GM19395 (cell line): ENCODE data around the gene CHST15.
"Not testable (repeated sequence)": the region's sequence is repeated elsewhere in the genome, so short reads cannot be mapped to it uniquely, and the experiment has no call there.

Source experiments
- ATAC-seq: cut with Tn5 transposase; IDR thresholded peaks from one replicate; pipeline ENCODE4 v1.9.1; 2021; ENCODE audit warnings: mild to moderate bottlenecking, moderate library complexity; ENCODE audit not compliant: unreplicated experiment

CHST15 gene

GRCh38 chr10:124047427-124048152, 45.8 kb downstream of the CHST15 start:
- no peak for ATAC-seq

DNA sequence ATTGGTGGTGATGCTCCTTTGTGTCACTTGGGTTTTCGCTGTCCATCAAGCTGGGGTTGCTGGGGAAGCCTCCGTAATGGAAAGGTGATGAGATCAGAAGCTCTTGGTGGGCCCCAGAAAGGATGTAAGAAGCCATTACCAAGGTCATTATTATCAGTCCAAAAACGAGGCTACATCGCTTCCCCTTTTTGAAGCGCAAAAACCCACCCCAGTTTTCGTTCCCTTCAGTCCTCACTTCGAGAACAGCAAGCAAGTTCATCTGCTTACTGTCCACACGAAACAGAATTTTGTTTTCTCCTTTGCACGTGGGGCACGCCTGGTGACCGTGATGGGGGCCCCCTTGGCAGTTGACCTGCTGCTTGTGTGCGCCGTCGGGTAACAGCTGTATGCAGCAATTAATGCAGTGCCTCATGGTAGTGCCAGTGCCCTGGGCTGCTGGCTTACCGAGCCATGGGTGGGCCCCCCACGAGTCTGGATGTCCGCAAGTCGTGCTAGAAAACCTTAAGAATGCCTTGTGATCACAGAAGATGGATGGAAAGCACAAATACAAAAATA, 47.5 kb downstream of the CHST15 start:
- ATAC-seq, result no peak

DNA sequence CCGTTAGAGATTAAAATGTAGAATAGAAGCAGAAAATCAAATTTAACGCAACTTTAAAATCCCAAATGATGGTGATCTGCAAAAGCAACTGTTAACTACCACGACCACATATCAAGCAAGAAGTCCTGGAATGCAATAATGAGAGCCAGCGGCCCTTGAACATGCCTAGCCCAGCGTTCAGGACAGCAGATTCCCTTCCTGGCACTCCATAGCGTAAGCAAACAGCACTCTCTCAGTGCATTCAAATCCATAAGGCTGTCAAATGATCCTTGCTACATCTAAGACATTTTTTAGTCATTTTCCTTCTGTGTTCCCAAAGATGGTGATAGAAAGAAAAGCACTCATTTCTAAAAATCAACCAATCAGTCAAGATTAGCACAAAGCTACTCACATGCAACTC, 48.1 kb downstream of the CHST15 start:
- ATAC-seq, result no peak

DNA sequence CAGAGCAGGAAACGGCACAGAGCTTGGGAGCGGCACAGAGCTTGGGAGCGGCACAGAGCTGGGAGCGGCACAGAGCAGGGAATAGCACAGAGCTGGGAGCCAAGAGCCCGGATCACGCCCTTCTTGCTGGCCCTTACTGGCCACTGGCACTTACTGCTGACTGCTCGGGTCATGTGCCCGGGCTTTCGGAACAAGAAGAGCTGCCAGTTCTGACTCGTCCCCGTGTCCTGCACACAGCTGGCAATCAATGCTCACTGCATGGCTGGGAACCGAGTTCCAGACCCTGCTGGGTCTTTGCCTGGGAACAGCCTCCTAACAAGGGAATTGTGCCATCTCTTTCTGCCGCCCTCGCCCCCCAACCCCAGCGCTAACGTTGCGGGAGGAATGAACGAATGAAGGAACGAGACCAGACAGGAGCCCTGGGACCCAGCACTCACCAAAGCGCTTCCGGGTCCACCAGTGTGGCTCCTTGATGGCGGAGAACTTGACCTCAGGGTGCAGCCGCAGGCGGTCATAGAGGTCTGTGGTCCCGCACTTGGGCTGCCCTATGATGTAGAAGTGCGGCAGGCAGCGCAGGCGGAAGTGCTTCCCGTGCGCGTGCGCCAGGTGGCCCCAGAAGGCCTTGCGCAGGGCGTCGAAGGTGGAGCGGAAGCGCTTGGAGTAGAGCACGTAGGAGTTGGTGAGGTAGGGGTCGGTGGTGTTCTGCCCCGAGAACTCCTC, 49.1 kb downstream of the CHST15 start:
- no peak for ATAC-seq

DNA sequence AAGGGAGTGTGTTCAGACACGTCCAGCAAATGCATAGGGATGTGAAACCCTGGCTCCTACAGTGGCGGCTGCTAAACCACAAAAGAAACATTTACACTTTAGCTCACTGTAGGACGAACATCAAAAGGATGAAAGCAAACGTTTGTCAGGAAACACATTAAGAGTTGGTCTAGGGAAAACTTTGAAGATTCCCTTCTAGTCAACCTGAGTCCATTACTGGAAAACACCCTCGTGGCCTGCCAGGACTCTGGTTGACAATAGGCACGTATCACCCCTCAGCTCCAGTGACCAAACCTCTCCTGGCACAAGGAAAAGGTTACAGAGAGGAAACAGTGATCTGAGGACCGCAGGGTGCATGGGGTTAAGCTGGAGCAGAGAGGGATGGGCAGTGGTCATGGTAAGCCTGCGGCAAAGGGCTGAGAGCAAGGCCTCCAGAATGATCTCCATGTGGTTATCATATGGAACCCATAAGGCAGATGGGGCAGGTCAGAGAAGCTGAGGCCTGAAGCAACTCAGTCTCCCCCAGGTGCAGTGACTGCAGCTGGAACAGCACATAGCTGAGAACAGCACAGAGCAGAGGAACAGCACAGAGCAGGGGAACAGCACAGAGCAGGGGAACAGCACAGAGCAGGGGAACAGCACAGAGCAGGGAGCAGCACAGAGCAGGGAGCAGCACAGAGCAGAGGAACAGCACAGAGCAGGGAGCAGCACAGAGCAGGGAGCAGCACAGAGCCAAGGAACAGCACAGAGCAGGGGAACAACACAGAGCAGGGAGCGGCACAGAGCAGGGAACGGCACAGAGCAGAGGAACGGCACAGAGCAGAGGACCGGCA, 49.9 kb downstream of the CHST15 start:
- peak; percentile 85 for ATAC-seq

- no peak for ATAC-seq
Measured at GRCh38 chr10:124042656-124043309, 50.6 kb downstream of the CHST15 start.

GRCh38 chr10:124041675-124042445, 51.5 kb downstream of the CHST15 start:
- no peak for ATAC-seq

GRCh38 chr10:124040451-124041188, 52.8 kb downstream of the CHST15 start:
- no peak for ATAC-seq

GRCh38 chr10:124039483-124040013, 53.9 kb downstream of the CHST15 start:
- no peak for ATAC-seq

DNA sequence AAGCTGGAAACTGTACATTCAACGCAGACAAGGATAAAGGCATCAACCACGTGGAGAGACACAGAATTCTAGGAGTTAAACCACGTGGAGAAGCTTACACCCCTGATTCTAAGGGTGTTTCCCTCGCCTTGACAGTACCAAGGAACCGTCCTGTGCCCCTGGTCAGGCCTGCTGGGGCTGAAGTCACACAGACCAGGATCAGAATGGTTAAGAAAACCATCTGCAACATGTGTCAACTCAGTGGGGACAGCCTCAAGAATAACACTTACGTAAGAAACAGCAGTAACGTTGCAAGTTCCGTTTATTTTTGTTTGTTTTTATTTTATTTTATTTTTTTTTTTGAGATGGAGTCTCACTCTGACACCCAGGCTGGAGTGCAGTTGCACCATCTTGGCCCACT, 55.6 kb downstream of the CHST15 start:
- ATAC-seq, result no peak

- no peak for ATAC-seq
Measured at GRCh38 chr10:124037286-124037685, 56.1 kb downstream of the CHST15 start.

GRCh38 chr10:124036746-124037145, 56.7 kb downstream of the CHST15 start:
- ATAC-seq, result no peak

GRCh38 chr10:124035928-124036558, 57.4 kb downstream of the CHST15 start:
- peak; percentile 99 for ATAC-seq

DNA sequence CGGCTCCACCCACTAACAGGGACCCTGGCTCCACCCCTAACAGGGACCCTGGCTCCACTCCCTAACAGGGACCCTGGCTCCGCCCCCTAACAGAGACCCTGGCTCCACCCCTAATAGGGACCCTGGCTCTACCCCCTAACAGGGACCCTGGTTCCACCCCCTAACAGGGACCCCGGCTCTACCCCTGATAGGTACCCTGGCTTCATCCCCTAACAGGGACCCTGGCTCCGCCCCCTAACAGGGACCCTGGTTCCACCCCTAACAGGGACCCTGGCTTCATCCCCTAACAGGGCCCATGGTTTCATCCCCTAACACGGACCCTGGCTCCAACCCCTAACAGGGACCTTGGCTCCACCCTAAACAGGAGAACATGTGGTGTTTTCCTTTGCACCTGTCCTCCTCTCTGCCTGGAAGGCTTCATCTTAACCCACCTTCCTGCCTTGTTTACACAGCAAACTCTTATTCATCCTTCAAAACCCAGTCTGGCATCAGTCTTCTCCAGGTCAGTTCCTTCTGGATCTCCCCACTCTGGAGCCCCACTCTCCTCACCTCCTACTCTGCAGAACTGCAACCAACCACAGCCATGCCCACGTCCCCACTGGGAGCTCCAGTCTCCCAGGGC, 58.0 kb downstream of the CHST15 start:
- no peak for ATAC-seq

GRCh38 chr10:124034576-124035305, 58.7 kb downstream of the CHST15 start:
- not testable (repeated sequence) for ATAC-seq

DNA sequence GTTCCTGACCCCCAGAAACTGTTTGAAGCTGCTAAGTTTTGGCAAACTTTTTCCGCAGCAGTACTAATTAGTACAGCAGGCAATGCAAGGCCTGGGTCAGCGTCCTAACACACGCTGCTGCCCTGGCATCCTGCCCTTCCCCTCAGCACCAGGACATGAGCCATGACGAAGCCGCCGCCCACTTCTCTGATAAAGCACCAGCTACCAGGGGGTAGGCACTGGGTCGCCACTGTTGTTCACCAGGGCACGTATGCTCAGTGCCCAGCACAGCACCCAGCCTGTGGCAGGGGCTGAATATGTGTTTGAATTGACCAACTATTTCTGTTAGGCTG, 59.5 kb downstream of the CHST15 start:
- ATAC-seq, result no peak
